C4-2B (cell line): ENCODE results near the gene ZMIZ2.
"Not testable (repeated sequence)": the region's sequence is repeated elsewhere in the genome, so short reads cannot be mapped to it uniquely, and the experiment has no call there.

Experiments
- H3K27ac ChIP-seq: fragments of 450-650 bp; 2 replicates; pipeline ENCODE4 v1.5.1; 2017
- ZFX ChIP-seq: fragments of 450-650 bp; IDR thresholded peaks from 2 replicates; pipeline ENCODE4 v1.6.1; 2017
- TF ChIP-seq, protein P1 (sequence below): fragments of 450-650 bp; conservative IDR thresholded peaks from 2 replicates; pipeline ENCODE4 v1.5.1; 2017; ENCODE audit warnings: mild to moderate bottlenecking

ZMIZ2 gene

DNA sequence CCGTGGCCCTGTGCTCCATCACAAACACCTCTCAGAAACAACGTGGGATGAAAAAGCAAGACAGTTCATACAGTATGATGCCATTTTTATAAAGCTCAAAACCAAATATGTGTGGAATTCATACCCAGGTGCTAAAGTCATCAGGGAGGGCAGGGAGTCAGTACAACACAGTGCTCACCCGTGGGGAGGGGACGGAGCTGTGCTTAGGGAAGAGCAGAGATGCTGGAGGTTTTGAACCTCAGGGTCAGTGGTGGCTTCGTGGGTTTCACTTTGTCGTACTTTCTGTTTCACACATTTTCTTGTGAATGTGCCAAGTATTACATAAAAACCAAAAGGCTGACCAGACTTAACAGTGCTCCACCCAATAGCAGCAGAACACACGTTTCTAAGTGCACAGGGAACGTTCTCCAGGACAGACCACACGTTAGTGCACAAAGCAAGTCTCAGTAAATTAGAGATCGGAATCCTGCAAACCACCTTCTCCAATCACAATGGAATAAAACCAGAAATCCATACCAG lies 21.2 kb downstream of the ZMIZ2 start:
- H3K27ac ChIP-seq = no peak overlapping the region
- TF ChIP-seq ZFX = no peak
- TF ChIP-seq, protein P1, sequence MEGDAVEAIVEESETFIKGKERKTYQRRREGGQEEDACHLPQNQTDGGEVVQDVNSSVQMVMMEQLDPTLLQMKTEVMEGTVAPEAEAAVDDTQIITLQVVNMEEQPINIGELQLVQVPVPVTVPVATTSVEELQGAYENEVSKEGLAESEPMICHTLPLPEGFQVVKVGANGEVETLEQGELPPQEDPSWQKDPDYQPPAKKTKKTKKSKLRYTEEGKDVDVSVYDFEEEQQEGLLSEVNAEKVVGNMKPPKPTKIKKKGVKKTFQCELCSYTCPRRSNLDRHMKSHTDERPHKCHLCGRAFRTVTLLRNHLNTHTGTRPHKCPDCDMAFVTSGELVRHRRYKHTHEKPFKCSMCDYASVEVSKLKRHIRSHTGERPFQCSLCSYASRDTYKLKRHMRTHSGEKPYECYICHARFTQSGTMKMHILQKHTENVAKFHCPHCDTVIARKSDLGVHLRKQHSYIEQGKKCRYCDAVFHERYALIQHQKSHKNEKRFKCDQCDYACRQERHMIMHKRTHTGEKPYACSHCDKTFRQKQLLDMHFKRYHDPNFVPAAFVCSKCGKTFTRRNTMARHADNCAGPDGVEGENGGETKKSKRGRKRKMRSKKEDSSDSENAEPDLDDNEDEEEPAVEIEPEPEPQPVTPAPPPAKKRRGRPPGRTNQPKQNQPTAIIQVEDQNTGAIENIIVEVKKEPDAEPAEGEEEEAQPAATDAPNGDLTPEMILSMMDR = no peak

DNA sequence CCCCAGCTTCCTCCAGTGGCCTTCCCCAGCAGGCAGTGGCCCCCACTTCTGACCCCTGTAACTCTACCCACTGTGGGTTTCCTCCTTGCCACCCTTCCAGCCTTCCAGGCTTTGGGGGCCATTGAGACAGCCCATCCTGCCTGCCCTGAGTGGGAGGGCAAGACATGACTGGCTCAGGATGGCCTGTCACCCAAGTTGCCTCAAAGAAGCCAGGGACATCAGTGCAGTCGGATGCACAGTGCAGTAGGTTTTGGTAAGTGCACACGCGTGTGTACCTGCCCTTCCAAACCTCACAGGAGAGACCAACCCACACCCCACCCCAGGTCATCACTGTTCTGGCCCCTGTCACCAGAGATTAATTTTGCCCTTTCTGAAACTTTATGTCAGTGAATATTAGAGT lies 22.7 kb downstream of the ZMIZ2 start:
- no peak overlapping the region for H3K27ac ChIP-seq
- TF ChIP-seq ZFX = no peak
- TF ChIP-seq, protein P1 = no peak

DNA sequence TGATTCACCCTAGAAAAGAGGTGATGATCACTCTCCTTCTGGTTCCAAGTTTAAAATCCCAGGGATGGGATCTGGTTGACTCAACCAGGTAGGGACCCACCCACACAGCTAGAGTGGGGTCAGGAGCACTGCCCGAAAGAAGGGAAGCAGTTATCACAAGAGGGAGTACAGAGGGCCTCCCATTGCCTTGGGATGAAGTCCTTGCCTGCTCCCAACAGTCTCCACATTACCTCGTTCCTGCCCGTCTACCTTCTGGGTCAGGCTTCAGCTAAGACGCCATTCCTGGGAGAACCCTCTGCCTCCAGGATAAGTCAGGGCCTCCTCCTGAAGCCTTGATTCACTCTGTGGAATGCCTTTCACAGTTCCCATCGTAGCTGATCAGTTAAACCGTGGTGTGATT lies 23.8 kb downstream of the ZMIZ2 start:
- no peak overlapping the region for H3K27ac ChIP-seq
- no peak for TF ChIP-seq ZFX
- TF ChIP-seq, protein P1 = no peak

DNA sequence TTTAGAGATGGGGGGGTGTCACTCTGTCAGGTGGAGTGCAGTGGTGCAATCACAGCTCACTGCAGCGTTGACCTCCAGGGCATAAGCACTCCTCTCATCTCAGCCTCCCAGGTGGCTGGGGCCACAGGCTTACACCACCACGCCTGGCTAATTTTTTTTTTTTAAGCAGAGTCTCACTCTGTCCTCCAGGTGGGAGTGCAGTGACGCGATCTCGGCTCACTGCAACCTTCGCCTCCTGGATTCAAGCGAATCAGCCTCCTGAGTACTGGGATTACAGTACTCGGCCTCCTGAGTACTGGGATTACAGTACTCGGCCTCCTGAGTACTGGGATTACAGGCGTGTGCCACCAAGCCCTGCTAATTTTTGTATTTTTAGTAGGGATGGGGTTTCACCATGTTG lies 24.2 kb downstream of the ZMIZ2 start:
- TF ChIP-seq, protein P1 = no peak
- TF ChIP-seq ZFX = no peak
- no peak overlapping the region for H3K27ac ChIP-seq

DNA sequence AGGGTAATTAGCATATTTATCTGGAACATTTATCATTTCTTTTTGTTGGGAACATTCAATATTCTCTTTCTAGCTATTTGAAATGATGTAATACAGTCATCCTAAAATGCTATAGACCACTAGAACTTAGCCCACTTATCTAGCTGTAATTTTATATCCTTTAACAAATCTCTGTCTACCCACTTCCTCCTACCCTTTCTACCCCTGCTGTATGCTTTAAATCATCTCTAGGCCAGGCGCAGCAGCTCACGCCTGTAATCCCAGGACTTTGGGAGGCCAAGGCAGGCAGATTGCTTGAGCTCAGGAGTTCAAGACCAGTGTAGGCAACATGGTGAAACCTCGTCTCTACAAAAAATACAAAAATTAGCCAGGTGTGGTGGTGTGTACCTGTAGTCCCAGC lies 25.8 kb downstream of the ZMIZ2 start:
- not testable (repeated sequence) for H3K27ac ChIP-seq

DNA sequence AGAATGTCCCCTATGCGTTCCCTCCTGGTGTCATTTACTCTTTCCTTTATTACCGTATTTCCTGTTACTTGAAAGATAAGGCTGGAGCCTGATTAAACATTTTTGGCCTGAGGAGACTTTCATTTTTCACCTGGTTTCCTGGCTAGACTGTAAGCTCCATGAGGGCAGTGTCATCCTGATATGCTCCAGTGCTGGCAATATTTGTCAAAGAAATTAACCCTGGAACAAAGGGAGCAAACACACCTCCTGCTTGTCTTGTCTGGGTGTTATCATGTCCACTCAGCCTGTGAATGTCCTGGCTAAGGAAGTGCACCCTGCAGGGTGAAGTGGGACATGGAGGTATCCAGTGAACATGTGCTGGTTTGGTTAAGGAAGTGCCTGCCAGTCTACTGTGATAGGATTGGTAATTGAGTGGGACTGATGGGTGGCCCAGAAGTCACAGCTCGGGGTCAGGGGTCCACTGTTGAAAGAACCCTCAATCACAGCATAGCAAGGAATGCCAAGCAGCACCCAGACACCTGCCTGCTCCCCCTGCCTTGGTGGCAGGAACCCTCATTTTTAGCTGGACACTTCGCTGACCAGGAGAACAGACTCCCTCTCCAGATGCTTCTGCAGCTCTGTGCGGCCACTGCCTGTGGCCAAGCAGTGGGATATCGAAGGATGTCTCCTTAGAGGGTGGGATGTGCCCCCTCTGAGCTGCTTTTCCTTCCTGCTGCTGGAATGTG lies 26.9 kb downstream of the ZMIZ2 start:
- no peak overlapping the region for H3K27ac ChIP-seq
- TF ChIP-seq, protein P1 = no peak
- TF ChIP-seq ZFX = no peak

DNA sequence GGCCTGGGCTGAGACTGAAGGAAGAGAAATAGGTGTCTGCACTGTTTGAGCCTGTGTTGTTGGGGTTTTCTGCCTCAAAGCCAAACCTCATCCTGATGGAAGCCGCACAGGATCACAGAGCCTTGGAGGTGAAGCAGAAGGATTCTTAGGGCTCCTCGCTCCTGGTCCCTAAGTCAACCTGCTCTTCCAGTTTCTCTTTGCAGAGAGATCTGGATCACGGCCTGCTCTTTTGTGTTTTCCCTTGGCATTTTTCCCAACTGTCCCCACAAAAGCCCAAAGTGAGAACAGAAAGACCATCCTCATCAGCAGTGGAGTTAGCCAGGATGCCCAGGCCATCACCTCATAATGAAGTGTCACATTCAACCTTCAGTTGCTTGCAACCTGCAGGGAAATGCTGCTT lies 27.6 kb downstream of the ZMIZ2 start:
- no peak for TF ChIP-seq ZFX
- TF ChIP-seq, protein P1 = no peak
- no peak overlapping the region for H3K27ac ChIP-seq

DNA sequence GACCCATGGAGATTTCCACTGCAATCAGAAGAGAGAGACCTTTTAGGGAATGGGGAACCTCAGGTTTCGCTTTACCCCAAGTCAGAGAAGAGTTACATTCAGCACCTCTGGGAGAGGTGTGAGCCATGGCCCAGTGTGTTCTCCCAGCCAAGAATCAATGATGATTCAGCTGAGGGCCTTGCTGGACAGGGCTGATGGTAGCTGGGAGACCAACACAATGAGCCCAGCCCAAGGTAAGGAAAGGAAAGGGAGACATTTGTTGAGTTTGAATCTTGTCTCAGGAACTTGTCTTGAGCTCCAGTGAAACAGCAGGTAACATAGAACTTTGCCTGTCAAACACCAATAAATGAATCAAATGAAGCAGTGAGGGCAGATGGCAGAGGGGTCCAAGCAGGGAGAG lies 33.8 kb downstream of the ZMIZ2 start:
- no peak for TF ChIP-seq ZFX
- TF ChIP-seq, protein P1 = no peak
- no peak overlapping the region for H3K27ac ChIP-seq
